Central memory CD8-positive, alpha-beta T cell (primary cell): ENCODE measurements around the gene DPYSL3.

Experiments used
- ATAC-seq: fragments of 150-1000 bp; cut with Tn5 transposase; replicated peaks from 2 replicates; pipeline ENCODE4 v1.10.0; 2022; ENCODE audit warnings: mild to moderate bottlenecking, moderate FRiP score, moderate number of reproducible peaks; ENCODE audit not compliant: poor library complexity, severe bottlenecking; ENCODE audit errors: extremely low read depth
- DNase-seq, 2 donors: peaks; one replicate each; pipeline ENCODE4 v3.0.0; 2021; ENCODE audit warnings: low spot score in 2 of 2
- H3K27ac Mint-ChIP-seq: one replicate; pipeline ENCODE4 v1.8.0; 2022; ENCODE audit warnings: low read depth, mild to moderate bottlenecking, moderate library complexity, mixed read lengths
- H3K27me3 Mint-ChIP-seq: one replicate; pipeline ENCODE4 v1.8.0; 2022; ENCODE audit warnings: mixed read lengths
- H3K36me3 Mint-ChIP-seq: one replicate; pipeline ENCODE4 v1.8.0; 2022; ENCODE audit warnings: mild to moderate bottlenecking, moderate library complexity, mixed read lengths; ENCODE audit not compliant: insufficient read depth
- H3K4me1 Mint-ChIP-seq: one replicate; pipeline ENCODE4 v1.8.0; 2022; ENCODE audit warnings: mixed read lengths
- H3K4me3 Mint-ChIP-seq: one replicate; pipeline ENCODE4 v1.8.0; 2022; ENCODE audit warnings: mild to moderate bottlenecking, moderate library complexity, mixed read lengths
- H3K9me3 Mint-ChIP-seq: one replicate; pipeline ENCODE4 v1.8.0; 2022; ENCODE audit warnings: mixed read lengths

Gene DPYSL3

DNA sequence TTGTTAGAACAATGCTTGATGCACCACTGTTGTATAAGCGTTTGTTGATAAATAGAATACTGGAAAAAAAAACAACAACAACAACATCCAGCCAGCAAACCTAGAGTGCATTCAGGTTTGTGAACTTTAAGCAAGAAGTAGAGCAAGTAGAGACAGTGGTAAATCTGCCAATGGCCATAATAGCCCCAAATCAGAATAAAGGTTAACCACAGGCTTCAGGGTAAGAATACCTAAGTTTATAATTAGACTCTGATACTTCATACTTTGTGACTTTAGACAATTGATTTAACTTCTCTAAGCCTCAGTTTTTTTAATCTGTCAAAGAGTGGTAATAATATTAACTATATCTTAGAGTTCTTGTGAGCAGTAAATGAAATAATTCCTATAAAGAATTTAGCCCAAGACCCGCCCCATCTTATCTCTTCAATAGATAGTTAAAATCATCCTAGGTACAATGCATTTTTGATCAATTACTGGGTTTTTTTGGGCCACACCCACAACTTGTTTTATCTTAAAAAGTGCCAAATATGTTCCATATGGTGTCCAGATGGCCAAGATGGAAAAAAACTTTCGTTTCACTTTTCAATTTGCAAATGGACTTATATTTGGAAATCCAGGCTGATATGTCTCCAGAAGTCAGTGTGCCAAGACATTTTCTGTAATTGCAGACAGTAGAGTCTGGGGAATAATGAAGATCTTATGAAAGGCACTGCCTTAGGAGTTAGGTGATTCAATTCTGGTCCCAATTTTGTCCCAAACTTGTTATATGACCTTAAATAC, 24.5 kb upstream of the DPYSL3 start:
- Mint-ChIP-seq H3K27me3 (peaks cover 25% of the 10 kb centered on the region), H3K4me3 (no peak overlapping the region), H3K36me3 (no peaks in the 10 kb centered on the region), H3K4me1 (no peaks in the 10 kb centered on the region), H3K9me3 (no peaks in the 10 kb centered on the region), H3K27ac (no peak overlapping the region)
- no peak for DNase-seq
- no peak for ATAC-seq

GRCh38 chr5:147532156-147532555, 22.3 kb upstream of the DPYSL3 start:
- H3K36me3 Mint-ChIP-seq = peaks cover 2% of the 10 kb centered on the region
- no peaks in the 10 kb centered on the region for H3K9me3 Mint-ChIP-seq
- peaks cover 24% of the 10 kb centered on the region for H3K27me3 Mint-ChIP-seq
- no peak for DNase-seq
- no peak overlapping the region for H3K27ac Mint-ChIP-seq
- no peak for ATAC-seq
- no peak overlapping the region for H3K4me3 Mint-ChIP-seq
- no peaks in the 10 kb centered on the region for H3K4me1 Mint-ChIP-seq

- H3K27me3 Mint-ChIP-seq = peaks cover 29% of the 10 kb centered on the region
- no peak for ATAC-seq
Measured at GRCh38 chr5:147530530-147531389, 20.9 kb upstream of the DPYSL3 start.

GRCh38 chr5:147523069-147523468, 13.2 kb upstream of the DPYSL3 start:
- no peak for ATAC-seq

More at GRCh38 chr5:147530530-147531389, 20.9 kb upstream of the DPYSL3 start:
- no peak overlapping the region for H3K27ac Mint-ChIP-seq
- H3K9me3 Mint-ChIP-seq = no peaks in the 10 kb centered on the region
- H3K4me3 Mint-ChIP-seq = no peak overlapping the region
- H3K36me3 Mint-ChIP-seq = peaks cover 2% of the 10 kb centered on the region
- no peak for DNase-seq
- H3K4me1 Mint-ChIP-seq = no peaks in the 10 kb centered on the region

GRCh38 chr5:147522435-147522834, 12.6 kb upstream of the DPYSL3 start:
- H3K9me3 Mint-ChIP-seq = no peaks in the 10 kb centered on the region
- no peak for ATAC-seq

More at GRCh38 chr5:147523069-147523468, 13.2 kb upstream of the DPYSL3 start:
- peaks cover 35% of the 10 kb centered on the region for H3K27me3 Mint-ChIP-seq
- peaks cover 2% of the 10 kb centered on the region for H3K36me3 Mint-ChIP-seq
- H3K4me1 Mint-ChIP-seq = no peaks in the 10 kb centered on the region
- no peak overlapping the region for H3K4me3 Mint-ChIP-seq
- no peaks in the 10 kb centered on the region for H3K9me3 Mint-ChIP-seq
- H3K27ac Mint-ChIP-seq = no peak overlapping the region
- no peak for DNase-seq

GRCh38 chr5:147520450-147520849, 10.6 kb upstream of the DPYSL3 start:
- H3K4me3 Mint-ChIP-seq = no peak overlapping the region
- no peak for DNase-seq
- H3K4me1 Mint-ChIP-seq = no peaks in the 10 kb centered on the region
- ATAC-seq = no peak
- no peak overlapping the region for H3K27ac Mint-ChIP-seq
- H3K36me3 Mint-ChIP-seq = peaks cover 2% of the 10 kb centered on the region
- H3K9me3 Mint-ChIP-seq = no peaks in the 10 kb centered on the region
- H3K27me3 Mint-ChIP-seq = peaks cover 12% of the 10 kb centered on the region

More at GRCh38 chr5:147522435-147522834, 12.6 kb upstream of the DPYSL3 start:
- Mint-ChIP-seq H3K4me3 (no peak overlapping the region), H3K36me3 (peaks cover 2% of the 10 kb centered on the region), H3K4me1 (no peaks in the 10 kb centered on the region), H3K27ac (no peak overlapping the region), H3K27me3 (peaks cover 29% of the 10 kb centered on the region)
- no peak for DNase-seq

GRCh38 chr5:147519380-147519779, 9.5 kb upstream of the DPYSL3 start:
- Mint-ChIP-seq H3K27ac (no peak overlapping the region), H3K27me3 (peaks cover 12% of the 10 kb centered on the region), H3K4me1 (no peaks in the 10 kb centered on the region), H3K4me3 (no peak overlapping the region), H3K9me3 (no peaks in the 10 kb centered on the region), H3K36me3 (peaks cover 2% of the 10 kb centered on the region)
- DNase-seq (no peak), ATAC-seq (no peak)

- no peak for DNase-seq
- no peak for ATAC-seq
- H3K9me3 Mint-ChIP-seq = no peaks in the 10 kb centered on the region
- H3K36me3 Mint-ChIP-seq = peaks cover 2% of the 10 kb centered on the region
- peaks cover 12% of the 10 kb centered on the region for H3K27me3 Mint-ChIP-seq
- no peak overlapping the region for H3K4me3 Mint-ChIP-seq
- no peaks in the 10 kb centered on the region for H3K4me1 Mint-ChIP-seq
- H3K27ac Mint-ChIP-seq = no peak overlapping the region
Measured at GRCh38 chr5:147517383-147517782, 7.5 kb upstream of the DPYSL3 start.

GRCh38 chr5:147515269-147515668, 5.4 kb upstream of the DPYSL3 start:
- H3K9me3 Mint-ChIP-seq = no peaks in the 10 kb centered on the region
- ATAC-seq = no peak
- H3K4me1 Mint-ChIP-seq = peaks cover 2% of the 10 kb centered on the region
- no peak overlapping the region for H3K4me3 Mint-ChIP-seq
- DNase-seq = no peak
- H3K27me3 Mint-ChIP-seq = peaks cover 13% of the 10 kb centered on the region
- peaks cover 4% of the 10 kb centered on the region for H3K36me3 Mint-ChIP-seq
- H3K27ac Mint-ChIP-seq = no peak overlapping the region

DNA sequence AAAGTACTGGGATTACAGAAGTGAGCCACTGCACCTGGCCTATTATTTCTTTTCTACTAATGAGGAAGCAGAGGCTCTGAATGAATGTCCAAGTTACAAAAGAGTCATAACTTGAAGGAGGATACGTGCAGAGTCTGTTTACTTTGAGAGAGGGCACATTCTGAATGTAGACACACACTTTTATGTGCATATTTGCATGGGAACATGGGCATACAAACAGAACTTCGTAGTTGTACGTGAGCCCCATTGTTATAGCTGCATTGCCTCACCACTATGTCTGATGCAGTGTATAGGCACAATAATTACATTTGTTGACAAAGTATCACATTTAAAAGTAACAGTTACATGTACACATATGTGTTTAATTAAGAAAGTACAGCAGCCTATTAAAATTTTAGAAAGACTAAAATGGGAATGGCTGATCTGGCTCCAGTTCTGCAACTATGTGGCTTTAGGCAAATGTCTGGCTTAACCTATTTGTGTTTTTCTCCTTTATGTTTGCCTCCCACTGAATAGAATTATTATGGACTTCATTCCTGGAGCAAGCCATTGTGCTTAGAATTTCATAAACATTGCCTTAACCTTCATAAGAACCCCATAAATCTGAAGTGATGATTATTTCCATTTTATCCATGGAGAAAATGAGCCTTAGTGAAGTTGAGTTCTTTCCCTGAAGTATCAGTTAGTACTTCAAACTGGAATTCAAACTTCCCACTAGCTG, 3.0 kb upstream of the DPYSL3 start:
- peaks cover 34% of the 10 kb centered on the region for H3K27me3 Mint-ChIP-seq
- ATAC-seq = no peak
- no peak overlapping the region for H3K27ac Mint-ChIP-seq
- peaks cover 2% of the 10 kb centered on the region for H3K36me3 Mint-ChIP-seq
- no peak for DNase-seq
- peaks cover 6% of the 10 kb centered on the region for H3K4me1 Mint-ChIP-seq
- H3K4me3 Mint-ChIP-seq = no peak overlapping the region
- no peaks in the 10 kb centered on the region for H3K9me3 Mint-ChIP-seq

GRCh38 chr5:147510885-147511284, 1.0 kb upstream of the DPYSL3 start:
- Mint-ChIP-seq H3K4me3 (no peak overlapping the region), H3K27ac (no peak overlapping the region), H3K9me3 (no peaks in the 10 kb centered on the region), H3K27me3 (peaks cover 44% of the 10 kb centered on the region), H3K36me3 (peaks cover 2% of the 10 kb centered on the region), H3K4me1 (peaks cover 6% of the 10 kb centered on the region)
- ATAC-seq = no peak
- DNase-seq = no peak

- no peak overlapping the region for H3K4me3 Mint-ChIP-seq
- no peak for DNase-seq
- peaks cover 44% of the 10 kb centered on the region for H3K27me3 Mint-ChIP-seq
- H3K27ac Mint-ChIP-seq = no peak overlapping the region
- peaks cover 2% of the 10 kb centered on the region for H3K36me3 Mint-ChIP-seq
- no peak for ATAC-seq
- H3K4me1 Mint-ChIP-seq = peaks cover 6% of the 10 kb centered on the region
- no peaks in the 10 kb centered on the region for H3K9me3 Mint-ChIP-seq
Measured at GRCh38 chr5:147509041-147509709, 693 bp downstream of the DPYSL3 start.
